CD4-positive, alpha-beta T cell (primary cell): Measurements from ENCODE around the gene HSPB6. TPM values are rescaled to one million over a fixed set of nuclear protein-coding genes. Genes with fewer than 3 reads are reported as not detected.

Source experiments
- ATAC-seq: fragments of 200-7000 bp; cut with Tn5 transposase; one replicate; pipeline ENCODE4 v1.10.0; 2022; ENCODE audit warnings: mild to moderate bottlenecking; ENCODE audit not compliant: poor library complexity
- CTCF ChIA-PET: fragments of 350-600 bp; sonication (Branson Sonifier 250); formaldehyde crosslinking; loops from one replicate; lab custom pipeline; 2021; ENCODE audit warnings: antibody characterized with exemption, inconsistent platforms; lab: Charles Lee
- POLR2A ChIA-PET: fragments of 350-600 bp; sonication (Branson Sonifier 250); formaldehyde crosslinking; loops from one replicate; lab custom pipeline; 2021; ENCODE audit warnings: antibody characterized with exemption, inconsistent platforms; lab: Charles Lee
- DNase-seq, 14 experiments: peaks; one replicate each; pipeline ENCODE4 v3.0.0-alpha.2; 2013 to 2020; ENCODE audit warnings: mixed read lengths in 2 of 14
- H3K27ac ChIP-seq, 2 donors: one replicate each; pipeline versions ENCODE4 v1.5.1 to v1.7.0; 2013; ENCODE audit warnings: low read length in 2 of 2, low read depth in 1 of 2, mild to moderate bottlenecking in 1 of 2
- H3K27me3 ChIP-seq, 2 experiments: 1 replicate in 1 of 2; 2 replicates in 1 of 2; pipeline versions ENCODE4 v1.6.1 to v1.7.0; 2013; ENCODE audit warnings: low read length in 2 of 2, control low read depth in 1 of 2, mild to moderate bottlenecking in 1 of 2, moderate library complexity in 1 of 2; ENCODE audit not compliant: insufficient read depth in 2 of 2, control insufficient read depth in 1 of 2
- H3K36me3 ChIP-seq: one replicate; pipeline ENCODE4 v1.6.1; 2013; ENCODE audit warnings: low read length, control low read depth; ENCODE audit not compliant: insufficient read depth
- H3K4me1 ChIP-seq: one replicate; pipeline ENCODE4 v1.6.1; 2013; ENCODE audit warnings: low read length, control low read depth; ENCODE audit not compliant: insufficient read depth
- H3K4me3 ChIP-seq: one replicate; pipeline ENCODE4 v1.5.1; 2013; ENCODE audit warnings: mild to moderate bottlenecking, low read length, moderate library complexity
- H3K9me3 ChIP-seq, 2 experiments: 1 replicate in 1 of 2; 2 replicates in 1 of 2; pipeline versions ENCODE4 v1.6.1 to v1.7.0; 2013; ENCODE audit warnings: low read length in 2 of 2, mild to moderate bottlenecking in 2 of 2, control low read depth in 1 of 2, moderate library complexity in 1 of 2; ENCODE audit not compliant: control insufficient read depth in 1 of 2, insufficient read depth in 1 of 2
- H3K27ac Mint-ChIP-seq: one replicate; pipeline ENCODE4 v1.8.0; 2020; ENCODE audit warnings: mixed read lengths
- H3K27me3 Mint-ChIP-seq: one replicate; pipeline ENCODE4 v1.8.0; 2021; ENCODE audit warnings: mixed read lengths
- H3K36me3 Mint-ChIP-seq: one replicate; pipeline ENCODE4 v1.8.0; 2021; ENCODE audit warnings: low read depth, mixed read lengths
- H3K4me1 Mint-ChIP-seq: one replicate; pipeline ENCODE4 v1.8.0; 2021; ENCODE audit warnings: low read depth, mixed read lengths
- H3K4me3 Mint-ChIP-seq: one replicate; pipeline ENCODE4 v1.8.0; 2020; ENCODE audit warnings: mild to moderate bottlenecking, mixed read lengths
- H3K9me3 Mint-ChIP-seq: one replicate; pipeline ENCODE4 v1.8.0; 2020; ENCODE audit warnings: mixed read lengths
- CTCF ChIP-seq: fragments of 200-600 bp; IDR thresholded peaks from one replicate; pipeline ENCODE4 v1.8.0; 2022; ENCODE audit warnings: antibody characterized with exemption, mild to moderate bottlenecking
- intact Hi-C, 2 experiments: fragments of 100-400 bp; cut with DNase I in 1 of 2; cut with micrococcal nuclease in 1 of 2; formaldehyde crosslinking; loops; one replicate each; pipeline versions ENCODE4 v1.15.1 to v1.9.0; 2023 to 2025; cut with DNase I, micrococcal nuclease
- total RNA-seq, 174 experiments: library from RNA in 2 of 174; stranded (reverse) in 2 of 174; gene quantifications; one replicate each; pipeline ENCODE4 v1.2.3 and lab custom pipeline; 2021 to 2026

HSPB6 gene
- total RNA-seq, 2 experiments from 2014 or later, result not detected

- Mint-ChIP-seq H3K27me3 (no peaks in the 10 kb centered on the region), H3K4me3 (no peak overlapping the region), H3K9me3 (no peaks in the 10 kb centered on the region), H3K4me1 (peaks cover 10% of the 10 kb centered on the region), H3K36me3 (peaks cover 82% of the 10 kb centered on the region), H3K27ac (no peak overlapping the region)
- Histone ChIP-seq H3K4me3 (no peak overlapping the region), H3K4me1 (no peaks in the 10 kb centered on the region), H3K36me3 (peaks cover 94% of the 10 kb centered on the region), H3K9me3 (no peaks in the 10 kb centered on the region), H3K27me3 (no peaks in the 10 kb centered on the region), H3K27ac (no peak overlapping the region)
- intact Hi-C loops, result no loop called here
- no peak for ATAC-seq
- ChIA-PET POLR2A (interaction anchor here (1.3 to 1.8 kb wide), 2 partner anchors 11 kb away, joined by 4 to 5 read pairs; no protein-coding TSS in a partner anchor), CTCF (no interaction called here)
- no peak for TF ChIP-seq CTCF
- DNase-seq, result no peak
Measured at GRCh38 chr19:35729763-35730162, 27.1 kb downstream of the HSPB6 start.

- POLR2A ChIA-PET, result interaction anchor here (1.3 kb wide), 1 partner anchor 11 kb away, joined by 4 read pairs; no protein-coding TSS in a partner anchor
- peaks cover 2% of the 10 kb centered on the region for H3K4me1 Mint-ChIP-seq
- Histone ChIP-seq H3K36me3 (peaks cover 98% of the 10 kb centered on the region), H3K4me1 (no peaks in the 10 kb centered on the region), H3K27me3 (no peaks in the 10 kb centered on the region), H3K9me3 (no peaks in the 10 kb centered on the region), H3K4me3 (no peak overlapping the region), H3K27ac (no peak overlapping the region)
- intact Hi-C loops, result no loop called here
- H3K27ac Mint-ChIP-seq, result no peak overlapping the region
- H3K9me3 Mint-ChIP-seq, result no peaks in the 10 kb centered on the region
- no peaks in the 10 kb centered on the region for H3K27me3 Mint-ChIP-seq
- DNase-seq, result no peak
- no peak for TF ChIP-seq CTCF
- ATAC-seq, result no peak
- peaks cover 82% of the 10 kb centered on the region for H3K36me3 Mint-ChIP-seq
- no peak overlapping the region for H3K4me3 Mint-ChIP-seq
- CTCF ChIA-PET, result no interaction called here
Measured at GRCh38 chr19:35729021-35729420, 27.8 kb downstream of the HSPB6 start.

- Histone ChIP-seq H3K27me3 (no peaks in the 10 kb centered on the region), H3K36me3 (peaks cover 99% of the 10 kb centered on the region), H3K4me1 (no peaks in the 10 kb centered on the region), H3K27ac (no peak overlapping the region), H3K4me3 (no peak overlapping the region), H3K9me3 (no peaks in the 10 kb centered on the region)
- no peaks in the 10 kb centered on the region for H3K9me3 Mint-ChIP-seq
- ChIA-PET CTCF (no interaction called here), POLR2A (interaction anchor here (0.6 to 1.3 kb wide), 3 partner anchors 10 to 12 kb away, joined by 3 to 5 read pairs (median 4); no protein-coding TSS in a partner anchor)
- ATAC-seq (no peak), DNase-seq (no peak)
- H3K27me3 Mint-ChIP-seq, result no peaks in the 10 kb centered on the region
- H3K27ac Mint-ChIP-seq, result no peak overlapping the region
- peaks cover 84% of the 10 kb centered on the region for H3K36me3 Mint-ChIP-seq
- no peak overlapping the region for H3K4me3 Mint-ChIP-seq
- intact Hi-C loops, result no loop called here
- TF ChIP-seq CTCF, result no peak
- H3K4me1 Mint-ChIP-seq, result no peaks in the 10 kb centered on the region
Measured at GRCh38 chr19:35727956-35728706, 28.7 kb downstream of the HSPB6 start.
